PFSK-1 (cell line): ENCODE data around the gene CMPK1.

Source experiments
- FOXP2 ChIP-seq: optimal IDR thresholded peaks from 2 replicates; pipeline ENCODE3; 2011; ENCODE audit warnings: borderline replicate concordance, control low read depth, inconsistent platforms; ENCODE audit not compliant: insufficient read depth; ENCODE audit errors: extremely low read length, extremely low read depth
- POLR2AphosphoS5 ChIP-seq: IDR thresholded peaks from 2 replicates; pipeline ENCODE4 v1.6.1; 2012; ENCODE audit warnings: low read depth, mild to moderate bottlenecking, control low read depth, low read length, moderate library complexity
- SIN3A ChIP-seq: IDR thresholded peaks from 2 replicates; pipeline ENCODE4 v1.6.1; 2012; ENCODE audit warnings: mild to moderate bottlenecking, low read length, moderate library complexity, borderline replicate concordance; ENCODE audit not compliant: insufficient read depth
- TAF1 ChIP-seq: IDR thresholded peaks from 2 replicates; pipeline ENCODE4 v1.6.1; 2012; ENCODE audit warnings: low read length, control low read depth, borderline replicate concordance; ENCODE audit not compliant: insufficient read depth
- TF ChIP-seq, protein P1 (sequence below), 2 experiments: IDR thresholded peaks; 2 replicates each; pipeline versions ENCODE4 v1.6.1 to v1.8.0; 2011 to 2012; ENCODE audit warnings: low read depth in 2 of 2, low read length in 2 of 2, control low read depth in 1 of 2, inconsistent platforms in 1 of 2, mild to moderate bottlenecking in 1 of 2, moderate library complexity in 1 of 2; ENCODE audit not compliant: insufficient read depth in 1 of 2

Gene CMPK1

DNA sequence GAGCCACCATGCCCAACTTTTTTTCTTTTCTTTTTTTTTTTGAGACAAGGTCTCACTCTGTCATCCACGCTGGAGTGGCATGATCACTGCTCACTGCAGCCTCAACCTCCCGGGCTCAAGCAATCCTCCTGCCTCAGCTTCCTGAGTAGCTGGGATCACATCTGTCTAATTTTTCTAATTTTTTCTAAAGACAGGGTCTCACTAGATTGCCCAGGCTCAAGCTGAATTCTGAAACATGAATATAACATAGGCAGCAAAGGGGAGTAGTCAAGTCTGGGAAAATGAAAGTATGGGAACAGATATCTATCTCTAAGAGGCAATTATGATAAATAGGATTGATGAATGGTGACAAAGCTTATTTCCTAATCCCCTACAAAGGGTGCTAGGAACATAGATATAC is 7.3 kb upstream of the CMPK1 start:
- TF ChIP-seq, protein P1, sequence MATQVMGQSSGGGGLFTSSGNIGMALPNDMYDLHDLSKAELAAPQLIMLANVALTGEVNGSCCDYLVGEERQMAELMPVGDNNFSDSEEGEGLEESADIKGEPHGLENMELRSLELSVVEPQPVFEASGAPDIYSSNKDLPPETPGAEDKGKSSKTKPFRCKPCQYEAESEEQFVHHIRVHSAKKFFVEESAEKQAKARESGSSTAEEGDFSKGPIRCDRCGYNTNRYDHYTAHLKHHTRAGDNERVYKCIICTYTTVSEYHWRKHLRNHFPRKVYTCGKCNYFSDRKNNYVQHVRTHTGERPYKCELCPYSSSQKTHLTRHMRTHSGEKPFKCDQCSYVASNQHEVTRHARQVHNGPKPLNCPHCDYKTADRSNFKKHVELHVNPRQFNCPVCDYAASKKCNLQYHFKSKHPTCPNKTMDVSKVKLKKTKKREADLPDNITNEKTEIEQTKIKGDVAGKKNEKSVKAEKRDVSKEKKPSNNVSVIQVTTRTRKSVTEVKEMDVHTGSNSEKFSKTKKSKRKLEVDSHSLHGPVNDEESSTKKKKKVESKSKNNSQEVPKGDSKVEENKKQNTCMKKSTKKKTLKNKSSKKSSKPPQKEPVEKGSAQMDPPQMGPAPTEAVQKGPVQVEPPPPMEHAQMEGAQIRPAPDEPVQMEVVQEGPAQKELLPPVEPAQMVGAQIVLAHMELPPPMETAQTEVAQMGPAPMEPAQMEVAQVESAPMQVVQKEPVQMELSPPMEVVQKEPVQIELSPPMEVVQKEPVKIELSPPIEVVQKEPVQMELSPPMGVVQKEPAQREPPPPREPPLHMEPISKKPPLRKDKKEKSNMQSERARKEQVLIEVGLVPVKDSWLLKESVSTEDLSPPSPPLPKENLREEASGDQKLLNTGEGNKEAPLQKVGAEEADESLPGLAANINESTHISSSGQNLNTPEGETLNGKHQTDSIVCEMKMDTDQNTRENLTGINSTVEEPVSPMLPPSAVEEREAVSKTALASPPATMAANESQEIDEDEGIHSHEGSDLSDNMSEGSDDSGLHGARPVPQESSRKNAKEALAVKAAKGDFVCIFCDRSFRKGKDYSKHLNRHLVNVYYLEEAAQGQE (IDR thresholded peaks at IDR 0.05; ENCODE audit: insufficient read depth in 1 of 2, low read depth in 2 of 2, low read length in 2 of 2), result no peak
- TF ChIP-seq TAF1 (no peak), SIN3A (no peak), FOXP2 (no peak), POLR2AphosphoS5 (no peak)

DNA sequence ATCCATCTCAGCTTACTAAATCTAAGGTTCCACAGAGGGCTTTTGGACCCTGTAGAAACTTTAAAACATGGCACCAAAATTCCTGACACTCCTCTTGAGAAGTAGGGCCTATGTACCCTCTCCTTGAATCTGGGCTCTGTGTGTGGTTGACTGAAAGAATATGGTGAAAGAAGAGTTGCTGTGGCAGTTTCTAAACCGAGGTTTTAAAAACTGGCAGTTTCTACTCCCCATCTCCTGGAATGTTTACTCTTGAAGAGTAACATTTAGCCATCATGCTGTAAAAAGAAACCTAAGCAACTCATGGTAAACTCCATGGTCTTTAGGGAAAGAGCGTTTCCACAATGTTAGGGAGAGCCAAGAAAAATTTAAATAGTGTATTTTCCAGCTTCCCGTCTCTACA is 4.6 kb upstream of the CMPK1 start:
- TF ChIP-seq, protein P1 (IDR thresholded peaks at IDR 0.05; ENCODE audit: insufficient read depth in 1 of 2, low read depth in 2 of 2, low read length in 2 of 2), result no peak
- TF ChIP-seq TAF1, result no peak
- TF ChIP-seq POLR2AphosphoS5, result no peak
- TF ChIP-seq SIN3A, result no peak
- TF ChIP-seq FOXP2, result no peak

DNA sequence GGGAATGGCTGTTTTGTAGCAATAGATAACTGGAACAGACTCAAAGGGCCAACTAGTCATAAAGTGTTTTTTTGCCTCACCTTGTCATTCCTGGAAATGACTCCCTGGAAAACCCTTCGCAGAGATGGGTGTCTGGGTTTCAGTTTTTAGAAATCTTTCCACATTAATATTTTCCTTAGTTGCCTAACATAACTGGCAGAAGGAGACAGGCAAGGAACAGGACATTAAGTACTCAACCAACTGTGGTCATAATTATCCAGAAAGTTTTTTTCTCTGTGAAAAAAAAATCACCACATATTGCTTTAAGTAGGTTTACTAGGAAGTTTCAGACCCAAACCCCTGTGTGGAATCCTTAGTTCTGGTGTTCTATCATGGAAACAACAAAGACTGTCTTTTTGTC is 3.4 kb upstream of the CMPK1 start:
- no peak for TF ChIP-seq POLR2AphosphoS5

DNA sequence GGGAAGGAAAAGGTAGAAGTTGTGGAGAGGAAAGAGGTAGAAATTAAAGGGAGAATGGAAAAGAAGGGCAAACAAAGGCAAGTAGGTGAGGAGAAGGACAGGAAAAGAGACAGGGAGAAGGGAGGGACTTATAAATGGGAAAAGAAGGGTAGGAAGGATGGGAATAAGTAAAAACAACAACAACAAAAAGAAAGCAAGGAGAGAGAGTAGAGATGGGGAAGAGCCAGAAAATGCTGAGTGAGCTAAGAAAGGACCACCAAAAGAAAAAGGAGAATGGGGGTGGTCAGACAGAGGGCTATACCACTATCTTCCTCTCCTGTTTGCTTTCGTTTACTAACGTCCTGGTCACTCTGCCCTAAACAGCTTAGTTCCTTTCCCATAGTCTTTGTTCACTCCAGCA is 1.7 kb upstream of the CMPK1 start:
- TF ChIP-seq FOXP2 (no peak), POLR2AphosphoS5 (no peak), TAF1 (no peak), SIN3A (no peak)
- TF ChIP-seq, protein P1 (IDR thresholded peaks at IDR 0.05; ENCODE audit: insufficient read depth in 1 of 2, low read depth in 2 of 2, low read length in 2 of 2), result no peak

DNA sequence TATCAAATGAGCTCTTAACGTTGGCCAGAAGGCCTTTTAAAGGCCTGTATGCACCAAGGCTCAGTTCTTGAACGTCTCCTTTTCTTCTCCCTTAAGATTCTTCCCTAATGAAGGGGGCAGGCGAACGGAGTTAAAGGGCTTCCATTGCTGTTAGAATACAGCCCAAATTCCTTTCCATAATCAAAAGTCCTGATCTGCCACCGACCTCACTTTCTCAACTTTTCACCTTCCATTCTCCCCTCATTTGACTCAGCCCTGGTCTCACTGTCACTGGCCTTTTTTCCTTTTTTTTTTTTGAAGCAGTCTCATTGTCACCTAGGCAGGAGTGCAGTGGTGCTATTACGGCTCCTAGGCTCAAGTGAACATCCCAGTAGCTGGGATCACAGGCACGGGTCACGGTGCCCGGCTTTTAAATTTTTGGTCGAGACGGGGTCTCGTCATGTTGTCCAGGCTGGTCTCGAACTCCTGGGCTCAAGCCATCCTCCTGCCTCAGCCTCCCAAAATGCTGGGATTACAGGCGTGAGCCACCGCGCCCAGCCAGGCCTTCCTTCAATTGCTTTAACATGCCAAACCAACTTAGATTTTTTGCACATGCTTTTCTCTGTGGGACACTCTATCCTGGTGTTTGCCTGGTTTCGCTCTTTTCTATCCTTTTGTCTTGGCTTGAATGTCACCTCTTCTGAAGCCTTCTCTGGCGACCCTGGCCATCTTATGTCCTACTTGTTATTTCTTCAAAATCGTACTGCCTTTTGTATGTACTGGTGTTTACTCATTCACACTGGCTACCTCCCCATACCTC is 612 bp upstream of the CMPK1 start:
- TF ChIP-seq POLR2AphosphoS5, result no peak
- TF ChIP-seq FOXP2, result no peak
- no peak for TF ChIP-seq SIN3A
- TF ChIP-seq, protein P1 (IDR thresholded peaks at IDR 0.05; ENCODE audit: insufficient read depth in 1 of 2, low read depth in 2 of 2, low read length in 2 of 2), result no peak
- TF ChIP-seq TAF1, result no peak
